ENCODE measurements around the gene CCDC102B.

The CCDC102B gene

DNA sequence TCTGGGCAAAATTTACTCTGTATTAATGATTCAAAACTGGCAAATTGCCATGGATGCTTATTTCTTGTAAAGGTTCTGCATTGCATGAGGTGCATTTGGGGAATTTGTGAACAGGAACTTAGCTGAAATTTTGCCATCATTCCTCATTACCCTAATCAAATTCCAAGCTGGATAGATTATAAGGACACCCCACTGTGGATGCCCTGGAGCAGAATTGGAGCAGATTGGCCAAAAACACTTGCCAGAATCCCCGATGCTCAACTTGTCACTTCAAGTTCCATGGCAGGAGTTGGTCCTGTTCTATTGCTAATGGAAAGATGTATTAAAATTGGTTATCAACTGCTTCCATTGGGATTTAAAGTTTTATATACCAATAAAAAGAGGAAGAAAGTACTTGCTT, 237.9 kb downstream of the CCDC102B start:
- Histone ChIP-seq H3K4me3 (replicated peaks; ENCODE audit: low read depth, low read length) (no peak overlapping the region), H3K36me3 (ENCODE audit: control insufficient read depth, insufficient read depth, low read length) (no peaks in the 10 kb centered on the region), H3K27me3 (replicated peaks; ENCODE audit: control insufficient read depth, insufficient read depth, low read length) (no peaks in the 10 kb centered on the region)
- TF ChIP-seq, protein P1, sequence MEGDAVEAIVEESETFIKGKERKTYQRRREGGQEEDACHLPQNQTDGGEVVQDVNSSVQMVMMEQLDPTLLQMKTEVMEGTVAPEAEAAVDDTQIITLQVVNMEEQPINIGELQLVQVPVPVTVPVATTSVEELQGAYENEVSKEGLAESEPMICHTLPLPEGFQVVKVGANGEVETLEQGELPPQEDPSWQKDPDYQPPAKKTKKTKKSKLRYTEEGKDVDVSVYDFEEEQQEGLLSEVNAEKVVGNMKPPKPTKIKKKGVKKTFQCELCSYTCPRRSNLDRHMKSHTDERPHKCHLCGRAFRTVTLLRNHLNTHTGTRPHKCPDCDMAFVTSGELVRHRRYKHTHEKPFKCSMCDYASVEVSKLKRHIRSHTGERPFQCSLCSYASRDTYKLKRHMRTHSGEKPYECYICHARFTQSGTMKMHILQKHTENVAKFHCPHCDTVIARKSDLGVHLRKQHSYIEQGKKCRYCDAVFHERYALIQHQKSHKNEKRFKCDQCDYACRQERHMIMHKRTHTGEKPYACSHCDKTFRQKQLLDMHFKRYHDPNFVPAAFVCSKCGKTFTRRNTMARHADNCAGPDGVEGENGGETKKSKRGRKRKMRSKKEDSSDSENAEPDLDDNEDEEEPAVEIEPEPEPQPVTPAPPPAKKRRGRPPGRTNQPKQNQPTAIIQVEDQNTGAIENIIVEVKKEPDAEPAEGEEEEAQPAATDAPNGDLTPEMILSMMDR (IDR thresholded peaks at IDR 0.05; ENCODE audit: insufficient read depth, low read length, poor library complexity, severe bottlenecking) = no peak
- no peak for DNase-seq (ENCODE audit: extremely low read depth, insufficient read length)

GRCh38 chr18:69044215-69044614, 246.3 kb downstream of the CCDC102B start:
- no peaks in the 10 kb centered on the region for H3K36me3 ChIP-seq (ENCODE audit: control insufficient read depth, insufficient read depth, low read length)
- no peak overlapping the region for H3K4me3 ChIP-seq (replicated peaks; ENCODE audit: low read depth, low read length)
- no peaks in the 10 kb centered on the region for H3K27me3 ChIP-seq (replicated peaks; ENCODE audit: control insufficient read depth, insufficient read depth, low read length)
- no peak for DNase-seq (ENCODE audit: extremely low read depth, insufficient read length)
- TF ChIP-seq, protein P1 (IDR thresholded peaks at IDR 0.05; ENCODE audit: insufficient read depth, low read length, poor library complexity, severe bottlenecking) = no peak

DNA sequence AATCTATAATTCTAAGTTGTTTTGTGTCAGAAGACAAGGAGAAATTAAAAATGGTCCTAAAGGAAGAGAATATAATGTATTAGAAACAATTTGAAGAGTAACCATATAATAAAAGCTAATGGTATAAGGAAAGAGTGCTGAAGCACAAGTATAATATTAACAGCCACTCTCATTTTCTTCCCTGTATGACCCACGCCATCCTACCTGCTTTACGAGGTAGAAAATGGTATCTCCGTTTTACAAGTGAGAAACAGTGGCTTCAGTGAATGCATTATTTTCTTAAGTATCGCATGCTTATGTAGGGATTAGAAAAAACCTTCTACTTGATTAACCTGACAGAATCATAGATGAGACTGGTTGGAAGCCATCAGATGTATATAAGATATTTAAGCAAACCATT, 266.2 kb downstream of the CCDC102B start:
- DNase-seq (ENCODE audit: extremely low read depth, insufficient read length) = no peak
- TF ChIP-seq, protein P1 (IDR thresholded peaks at IDR 0.05; ENCODE audit: insufficient read depth, low read length, poor library complexity, severe bottlenecking) = no peak

GRCh38 chr18:69067048-69067447, 269.2 kb downstream of the CCDC102B start:
- H3K27me3 ChIP-seq (replicated peaks; ENCODE audit: control insufficient read depth, insufficient read depth, low read length) = no peaks in the 10 kb centered on the region
- DNase-seq (ENCODE audit: extremely low read depth, insufficient read length) = no peak
- H3K36me3 ChIP-seq (ENCODE audit: control insufficient read depth, insufficient read depth, low read length) = no peaks in the 10 kb centered on the region
- no peak overlapping the region for H3K4me3 ChIP-seq (replicated peaks; ENCODE audit: low read depth, low read length)
- TF ChIP-seq, protein P1 (IDR thresholded peaks at IDR 0.05; ENCODE audit: insufficient read depth, low read length, poor library complexity, severe bottlenecking) = no peak

More for the DNA sequence above, 266.2 kb downstream of the CCDC102B start:
- H3K36me3 ChIP-seq (ENCODE audit: control insufficient read depth, insufficient read depth, low read length) = no peaks in the 10 kb centered on the region
- H3K4me3 ChIP-seq (replicated peaks; ENCODE audit: low read depth, low read length) = no peak overlapping the region
- H3K27me3 ChIP-seq (replicated peaks; ENCODE audit: control insufficient read depth, insufficient read depth, low read length) = no peaks in the 10 kb centered on the region

DNA sequence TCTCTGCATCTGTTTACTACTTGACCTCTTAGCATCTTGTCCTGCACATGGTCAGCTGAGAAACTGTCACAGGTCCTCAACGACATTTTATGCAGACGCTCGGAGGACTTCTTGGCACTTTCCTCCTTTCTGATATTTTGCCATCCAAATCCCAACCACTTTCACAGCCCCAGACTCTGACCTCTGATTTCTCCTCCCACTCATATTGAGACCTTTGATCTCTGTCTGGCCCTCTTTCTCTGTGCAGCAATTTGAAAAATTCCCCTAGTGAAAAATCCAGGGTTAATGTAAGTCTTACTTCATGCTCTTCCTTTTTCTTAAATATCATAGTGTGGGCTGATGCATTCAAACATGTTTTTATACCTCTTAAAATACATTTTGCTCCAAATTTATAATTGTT, 273.8 kb downstream of the CCDC102B start:
- DNase-seq (ENCODE audit: extremely low read depth, insufficient read length) = no peak
- Histone ChIP-seq H3K36me3 (ENCODE audit: control insufficient read depth, insufficient read depth, low read length) (no peaks in the 10 kb centered on the region), H3K27me3 (replicated peaks; ENCODE audit: control insufficient read depth, insufficient read depth, low read length) (no peaks in the 10 kb centered on the region), H3K4me3 (replicated peaks; ENCODE audit: low read depth, low read length) (no peak overlapping the region)
- TF ChIP-seq, protein P1 (IDR thresholded peaks at IDR 0.05; ENCODE audit: insufficient read depth, low read length, poor library complexity, severe bottlenecking) = no peak

DNA sequence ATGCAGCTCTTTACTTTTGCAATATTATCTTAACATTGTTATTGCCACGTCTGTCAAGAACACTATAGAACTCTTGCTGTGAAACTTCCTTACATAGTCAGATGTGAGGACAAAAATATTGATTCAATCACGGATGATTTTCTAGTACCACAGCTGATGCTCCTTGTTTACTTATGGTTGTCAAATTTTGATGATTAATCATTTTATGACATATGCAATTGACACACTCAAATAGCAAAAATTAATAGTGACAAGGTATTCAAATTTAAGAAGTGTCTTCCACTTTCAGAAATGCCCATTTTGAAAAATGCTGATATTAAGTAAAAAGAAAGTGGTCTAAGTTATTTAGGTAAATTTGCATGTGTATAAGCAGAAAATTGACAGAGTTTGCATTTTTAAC, 284.0 kb downstream of the CCDC102B start:
- Histone ChIP-seq H3K27me3 (replicated peaks; ENCODE audit: control insufficient read depth, insufficient read depth, low read length) (no peaks in the 10 kb centered on the region), H3K4me3 (replicated peaks; ENCODE audit: low read depth, low read length) (no peak overlapping the region), H3K36me3 (ENCODE audit: control insufficient read depth, insufficient read depth, low read length) (no peaks in the 10 kb centered on the region)
- TF ChIP-seq, protein P1 (IDR thresholded peaks at IDR 0.05; ENCODE audit: insufficient read depth, low read length, poor library complexity, severe bottlenecking) = no peak
- DNase-seq (ENCODE audit: extremely low read depth, insufficient read length) = no peak
